ENCODE results near the gene APRT. TPM values are rescaled to one million over a fixed set of nuclear protein-coding genes. Genes with fewer than 3 reads are reported as not detected.

Gene APRT
- total RNA-seq, 1 donor = 73.8 TPM

GRCh38 chr16:88838566-88838965 is 26.8 kb upstream of the APRT start:
- no peak for TF ChIP-seq CTCF (IDR thresholded peaks at IDR 0.05; ENCODE audit: insufficient read depth, low read length)
- no peak overlapping the region for H3K4me3 ChIP-seq (ENCODE audit: low read depth, low read length)
- no peak for DNase-seq (ENCODE audit: low read depth)

GRCh38 chr16:88837806-88838205 is 26.1 kb upstream of the APRT start:
- no peak for DNase-seq (ENCODE audit: low read depth)
- TF ChIP-seq CTCF (IDR thresholded peaks at IDR 0.05; ENCODE audit: insufficient read depth, low read length) = no peak
- no peak overlapping the region for H3K4me3 ChIP-seq (ENCODE audit: low read depth, low read length)

GRCh38 chr16:88836791-88837190 is 25.1 kb upstream of the APRT start:
- TF ChIP-seq CTCF (IDR thresholded peaks at IDR 0.05; ENCODE audit: insufficient read depth, low read length) = no peak
- no peak overlapping the region for H3K4me3 ChIP-seq (ENCODE audit: low read depth, low read length)
- no peak for DNase-seq (ENCODE audit: low read depth)

GRCh38 chr16:88835818-88836217 is 24.1 kb upstream of the APRT start:
- no peak overlapping the region for H3K4me3 ChIP-seq (ENCODE audit: low read depth, low read length)
- no peak for TF ChIP-seq CTCF (IDR thresholded peaks at IDR 0.05; ENCODE audit: insufficient read depth, low read length)
- no peak for DNase-seq (ENCODE audit: low read depth)

- peak; percentile 64 for DNase-seq (ENCODE audit: low read depth)
- no peak overlapping the region for H3K4me3 ChIP-seq (ENCODE audit: low read depth, low read length)
- no peak for TF ChIP-seq CTCF (IDR thresholded peaks at IDR 0.05; ENCODE audit: insufficient read depth, low read length)
Measured at GRCh38 chr16:88835383-88835782, 23.7 kb upstream of the APRT start.

GRCh38 chr16:88834670-88835069 is 22.9 kb upstream of the APRT start:
- no peak for TF ChIP-seq CTCF (IDR thresholded peaks at IDR 0.05; ENCODE audit: insufficient read depth, low read length)
- DNase-seq (ENCODE audit: low read depth) = no peak
- H3K4me3 ChIP-seq (ENCODE audit: low read depth, low read length) = no peak overlapping the region

GRCh38 chr16:88833086-88833485 is 21.4 kb upstream of the APRT start:
- DNase-seq (ENCODE audit: low read depth) = no peak
- no peak overlapping the region for H3K4me3 ChIP-seq (ENCODE audit: low read depth, low read length)
- no peak for TF ChIP-seq CTCF (IDR thresholded peaks at IDR 0.05; ENCODE audit: insufficient read depth, low read length)

Measured in fibroblast of the aortic adventitia (primary cell).